Measurements from ENCODE around the gene PAK5. TPM values are rescaled to one million over a fixed set of nuclear protein-coding genes. Genes with fewer than 3 reads are reported as not detected.

Gene PAK5
- total RNA-seq, 1 experiment from 2014 or later = not detected

GRCh38 chr20:9611921-9612320 is 227.0 kb downstream of the PAK5 start:
- H3K9me3 ChIP-seq (ENCODE audit: low read length) = no peaks in the 10 kb centered on the region
- H3K36me3 ChIP-seq (ENCODE audit: low read depth, low read length) = no peaks in the 10 kb centered on the region
- peaks cover 3% of the 10 kb centered on the region; the same call in 1 of the 2 replicates for H3K4me1 ChIP-seq (ENCODE audit: insufficient read depth, low read length)
- H3K4me2 ChIP-seq (ENCODE audit: low read length) = no peak overlapping the region
- ChIA-PET CTCF (no interaction called here), POLR2A (ENCODE audit: unreplicated experiment) (no interaction called here)
- H3K9me2 ChIP-seq (replicated peaks; ENCODE audit: low read length) = no peaks in the 10 kb centered on the region
- no peak overlapping the region for H3K27ac ChIP-seq (ENCODE audit: low read length)
- no peak overlapping the region for H3K4me3 ChIP-seq (ENCODE audit: low read length)
- H4K20me1 ChIP-seq (ENCODE audit: low read length) = no peaks in the 10 kb centered on the region
- no peak for ATAC-seq
- DNase-seq = no peak
- no peaks in the 10 kb centered on the region for H3K27me3 ChIP-seq (ENCODE audit: low read length)
- intact Hi-C loops (cut with micrococcal nuclease) = loop anchor here (2.0 to 10.0 kb wide), 2 partner anchors 153 to 857 kb away; no protein-coding TSS in a partner anchor
- TF ChIP-seq EZH2 (IDR thresholded peaks at IDR 0.05; ENCODE audit: low read length, unreplicated experiment) (no peak), CTCF (conservative IDR thresholded peaks at IDR 0.05; ENCODE audit: low read depth, low read length) (no peak), EZH2phosphoT487 (IDR thresholded peaks at IDR 0.05; ENCODE audit: borderline replicate concordance, low read length) (no peak)
- H3K79me2 ChIP-seq (ENCODE audit: low read length) = no peaks in the 10 kb centered on the region
- H2AFZ ChIP-seq (ENCODE audit: low read length) = no peak overlapping the region
- BruUV-seq (replicated peaks) = no TSS peak
- H3K9ac ChIP-seq (ENCODE audit: low read length) = no peak overlapping the region
- H3F3A ChIP-seq (ENCODE audit: low read length, unreplicated experiment) = no peaks in the 10 kb centered on the region

- DNase-seq (no peak), ATAC-seq (no peak)
- CTCF ChIA-PET = interaction anchor here (1.1 to 1.9 kb wide), 2 partner anchors 202 to 215 kb away, joined by 3 to 68 read pairs; no protein-coding TSS in a partner anchor
- Histone ChIP-seq H3K4me1 (ENCODE audit: insufficient read depth, low read length) (peaks cover 3% of the 10 kb centered on the region; the same call in 1 of the 2 replicates), H3K27me3 (ENCODE audit: low read length) (no peaks in the 10 kb centered on the region), H3K27ac (ENCODE audit: low read length) (no peak overlapping the region), H3F3A (ENCODE audit: low read length, unreplicated experiment) (no peaks in the 10 kb centered on the region), H3K9me3 (ENCODE audit: low read length) (no peaks in the 10 kb centered on the region), H3K9ac (ENCODE audit: low read length) (no peak overlapping the region), H3K4me3 (ENCODE audit: low read length) (no peak overlapping the region), H4K20me1 (ENCODE audit: low read length) (no peaks in the 10 kb centered on the region), H3K79me2 (ENCODE audit: low read length) (no peaks in the 10 kb centered on the region), H3K4me2 (ENCODE audit: low read length) (no peak overlapping the region), H2AFZ (ENCODE audit: low read length) (no peak overlapping the region), H3K36me3 (ENCODE audit: low read depth, low read length) (no peaks in the 10 kb centered on the region), H3K9me2 (replicated peaks; ENCODE audit: low read length) (no peaks in the 10 kb centered on the region)
- TF ChIP-seq EZH2phosphoT487 (IDR thresholded peaks at IDR 0.05; ENCODE audit: borderline replicate concordance, low read length) = no peak
- no peak for TF ChIP-seq EZH2 (IDR thresholded peaks at IDR 0.05; ENCODE audit: low read length, unreplicated experiment)
- no peak for TF ChIP-seq CTCF (conservative IDR thresholded peaks at IDR 0.05; ENCODE audit: low read depth, low read length)
- no TSS peak for BruUV-seq (replicated peaks)
- POLR2A ChIA-PET (ENCODE audit: unreplicated experiment) = no interaction called here
- intact Hi-C loops (cut with micrococcal nuclease) = loop anchor here (1.0 to 10.0 kb wide), 4 partner anchors 142 to 856 kb away; no protein-coding TSS in a partner anchor
Measured at GRCh38 chr20:9610665-9611064, 228.2 kb downstream of the PAK5 start.

DNA sequence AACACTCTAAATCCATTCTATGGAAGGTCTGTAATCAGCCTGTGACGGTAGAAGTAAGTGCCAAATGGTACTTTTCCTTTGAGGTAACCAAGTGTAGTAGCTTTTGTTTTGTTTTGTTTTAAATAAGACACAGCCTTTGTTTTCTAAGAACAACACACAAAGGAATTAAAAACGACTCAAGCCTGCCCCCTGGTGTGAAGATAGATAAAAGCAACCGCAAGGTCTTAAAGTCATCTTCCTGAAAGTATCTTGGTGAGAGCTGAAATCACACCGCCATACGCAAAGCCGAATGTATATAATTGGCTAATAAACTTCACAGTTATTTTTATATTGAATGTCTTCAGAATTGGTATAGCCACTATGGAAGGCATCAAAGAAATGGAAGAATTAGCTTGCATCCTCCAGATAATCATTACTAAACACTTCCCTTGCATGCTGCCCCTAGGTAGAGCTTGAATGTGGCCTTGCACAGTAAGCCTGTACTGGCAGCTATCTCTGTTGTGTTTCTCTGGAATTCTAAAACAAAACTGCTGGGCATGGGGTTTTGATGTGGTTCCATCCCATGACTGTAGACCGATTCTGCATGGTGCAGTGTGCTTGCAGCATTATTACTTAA is 228.9 kb downstream of the PAK5 start:
- peak; percentile 78 for ATAC-seq
- POLR2A ChIA-PET (ENCODE audit: unreplicated experiment) = interaction anchor here (0.6 kb wide), 1 partner anchor 1710 kb away, joined by 30 read pairs; no protein-coding TSS in a partner anchor
- Histone ChIP-seq H2AFZ (ENCODE audit: low read length) (peak overlapping the region; percentile 20; the same call in 1 of the 2 replicates), H3K4me1 (ENCODE audit: insufficient read depth, low read length) (peaks cover 7% of the 10 kb centered on the region), H3K79me2 (ENCODE audit: low read length) (no peaks in the 10 kb centered on the region), H3K9me2 (replicated peaks; ENCODE audit: low read length) (no peaks in the 10 kb centered on the region), H4K20me1 (ENCODE audit: low read length) (no peaks in the 10 kb centered on the region), H3K36me3 (ENCODE audit: low read depth, low read length) (no peaks in the 10 kb centered on the region), H3K9ac (ENCODE audit: low read length) (no peak overlapping the region), H3K4me3 (ENCODE audit: low read length) (no peak overlapping the region), H3K27ac (ENCODE audit: low read length) (no peak overlapping the region), H3K4me2 (ENCODE audit: low read length) (no peak overlapping the region), H3K27me3 (ENCODE audit: low read length) (no peaks in the 10 kb centered on the region), H3F3A (ENCODE audit: low read length, unreplicated experiment) (no peaks in the 10 kb centered on the region), H3K9me3 (ENCODE audit: low read length) (no peaks in the 10 kb centered on the region)
- intact Hi-C loops (cut with micrococcal nuclease) = loop anchor here (1.0 to 10.0 kb wide), 4 partner anchors 142 to 855 kb away; no protein-coding TSS in a partner anchor
- CTCF ChIA-PET = interaction anchor here (0.5 to 1.9 kb wide), 24 partner anchors 12 to 732 kb away, joined by 3 to 68 read pairs (median 4); partner anchors contain the start of gene LAMP5
- TF ChIP-seq EZH2phosphoT487 (IDR thresholded peaks at IDR 0.05; ENCODE audit: borderline replicate concordance, low read length) = no peak
- peak; percentile 93 for TF ChIP-seq CTCF (conservative IDR thresholded peaks at IDR 0.05; ENCODE audit: low read depth, low read length)
- TF ChIP-seq EZH2 (IDR thresholded peaks at IDR 0.05; ENCODE audit: low read length, unreplicated experiment) = no peak
- DNase-seq = peak; percentile 94
- BruUV-seq (replicated peaks) = no TSS peak

Data from PC-3 (cell line).